Amniotic stem cell (primary cell): Measurements from ENCODE around the gene FHIT.

Source experiments
- DNase-seq: peaks from one replicate; lab custom pipeline; 2025; lab: John Stamatoyannopoulos, UW

The FHIT gene

DNA sequence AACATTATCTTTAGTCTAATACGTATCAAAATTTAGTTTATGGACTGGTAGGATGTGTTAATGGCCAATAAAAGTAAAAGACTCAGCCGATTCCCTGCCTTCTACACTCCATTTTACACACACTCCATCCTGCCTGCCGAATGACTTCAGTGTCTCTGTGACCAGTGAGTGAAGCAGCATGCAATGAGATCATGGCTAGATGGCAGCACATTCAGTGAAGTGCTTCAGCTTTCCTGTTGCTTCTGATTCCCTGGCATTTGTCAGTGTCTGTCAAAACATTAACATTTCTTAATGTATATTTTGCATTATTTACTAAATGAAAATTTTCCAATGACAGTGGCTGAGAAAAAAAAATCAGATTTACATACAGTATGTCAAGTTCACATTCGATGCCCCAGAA lies 412.0 kb downstream of the FHIT start:
- no peak for DNase-seq

DNA sequence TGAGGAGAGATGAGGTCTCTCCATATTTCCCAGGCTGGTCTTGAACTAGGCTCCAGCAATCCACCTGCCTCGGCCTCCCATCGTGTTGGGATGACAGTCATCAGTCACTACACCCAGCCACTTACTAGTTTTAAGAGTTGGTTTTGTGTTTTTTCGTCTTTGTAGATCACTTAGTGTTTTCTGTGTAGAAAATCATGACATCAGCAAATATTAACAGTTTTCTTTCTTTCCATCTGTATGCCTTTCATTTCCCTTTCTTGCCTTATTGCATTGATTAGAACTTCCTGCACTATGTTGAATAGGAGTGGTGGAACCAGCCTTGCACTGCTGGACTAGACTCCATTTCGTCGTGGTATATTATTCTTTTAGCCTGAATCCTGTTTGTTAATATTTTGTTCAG lies 415.5 kb downstream of the FHIT start:
- no peak for DNase-seq

DNA sequence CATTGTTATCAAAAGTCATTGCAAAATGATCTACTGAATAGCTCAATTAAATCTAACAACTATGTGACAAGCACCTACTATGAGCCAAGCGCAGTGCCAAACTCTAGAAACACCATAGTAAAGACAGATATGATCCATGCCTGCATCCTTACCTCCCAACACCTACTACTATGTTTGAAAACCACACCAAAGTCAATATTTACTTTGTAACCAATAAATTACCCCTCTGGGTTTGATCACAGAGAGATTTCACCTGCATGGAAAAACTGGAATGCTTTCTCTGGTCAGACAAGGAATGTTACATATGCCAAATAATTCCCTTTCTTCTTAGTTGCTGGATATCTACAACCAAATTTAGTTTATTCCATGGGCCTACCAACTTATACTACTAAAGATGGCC lies 422.2 kb downstream of the FHIT start:
- DNase-seq: no peak

DNA sequence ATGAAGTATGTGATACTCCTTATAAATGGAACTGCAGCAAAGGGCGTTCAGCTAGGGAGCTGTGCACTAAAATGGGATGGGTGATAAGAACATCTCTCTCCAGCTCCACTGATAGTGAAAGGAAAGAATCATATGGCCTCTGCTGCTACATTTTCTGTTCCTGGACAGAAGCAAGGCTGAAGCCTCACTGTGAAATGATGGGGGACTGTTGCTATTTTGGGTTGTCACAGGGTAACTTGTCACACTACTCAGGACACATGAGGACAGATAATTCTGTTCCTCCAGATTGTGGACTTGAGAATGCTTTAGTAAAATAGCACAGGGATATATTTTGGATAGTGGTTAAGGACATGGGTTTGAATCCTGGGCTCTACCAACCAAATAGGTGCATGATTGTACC lies 423.6 kb downstream of the FHIT start:
- DNase-seq: no peak

DNA sequence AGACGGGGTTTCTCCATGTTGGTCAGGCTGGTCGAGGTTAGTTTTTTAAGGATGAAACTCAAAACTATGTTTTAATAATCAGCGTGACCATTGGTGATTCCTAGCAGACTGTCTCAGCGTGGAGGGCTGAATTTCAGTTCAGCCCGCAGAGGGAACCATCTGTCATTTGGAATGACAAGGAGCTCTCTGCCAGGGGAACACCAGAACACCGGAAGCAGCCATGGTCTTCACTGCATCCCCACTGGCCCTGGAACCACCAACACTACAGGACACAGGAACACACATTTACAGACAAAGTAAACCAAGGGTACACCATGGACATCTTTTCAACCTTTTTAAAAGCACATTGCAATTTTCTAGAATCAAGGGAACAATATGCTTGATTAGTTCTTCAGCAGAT lies 424.7 kb downstream of the FHIT start:
- no peak for DNase-seq

DNA sequence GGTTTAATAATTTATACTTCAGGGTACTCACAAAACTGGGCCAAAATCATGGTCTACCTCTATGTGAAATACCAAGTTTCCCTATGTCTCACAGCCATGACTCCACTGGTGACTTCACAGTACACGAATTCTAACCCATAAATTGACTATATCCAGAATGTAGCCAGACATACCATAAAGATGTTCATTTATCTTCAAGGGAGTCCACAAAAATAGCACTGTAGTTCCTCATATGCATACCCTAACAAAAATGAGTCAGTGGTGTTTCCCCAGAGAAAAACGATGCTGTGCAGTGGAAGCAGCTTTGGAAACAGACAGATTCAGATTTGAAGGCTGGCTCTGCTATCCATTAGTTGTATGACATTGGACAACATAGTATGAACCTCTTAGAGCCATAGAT lies 438.8 kb downstream of the FHIT start:
- DNase-seq: no peak

DNA sequence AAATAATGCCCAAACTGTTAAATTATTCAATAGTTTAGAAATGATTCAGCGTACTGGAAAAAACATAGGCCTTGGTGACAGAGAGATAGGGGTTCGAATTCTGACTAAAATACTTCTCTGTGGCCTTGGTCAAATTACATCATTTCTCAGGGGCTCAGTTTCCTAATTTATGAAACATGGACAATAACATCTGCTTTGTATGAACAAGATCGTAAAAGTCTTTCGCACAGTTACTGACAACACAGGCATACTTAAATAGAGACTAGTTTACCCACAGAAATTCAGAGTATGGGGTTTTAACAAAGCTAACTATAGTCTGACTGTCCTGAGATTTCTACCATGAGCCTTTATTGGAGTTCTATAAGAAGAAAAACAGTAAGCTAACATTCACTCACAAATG lies 440.4 kb downstream of the FHIT start:
- no peak for DNase-seq

DNA sequence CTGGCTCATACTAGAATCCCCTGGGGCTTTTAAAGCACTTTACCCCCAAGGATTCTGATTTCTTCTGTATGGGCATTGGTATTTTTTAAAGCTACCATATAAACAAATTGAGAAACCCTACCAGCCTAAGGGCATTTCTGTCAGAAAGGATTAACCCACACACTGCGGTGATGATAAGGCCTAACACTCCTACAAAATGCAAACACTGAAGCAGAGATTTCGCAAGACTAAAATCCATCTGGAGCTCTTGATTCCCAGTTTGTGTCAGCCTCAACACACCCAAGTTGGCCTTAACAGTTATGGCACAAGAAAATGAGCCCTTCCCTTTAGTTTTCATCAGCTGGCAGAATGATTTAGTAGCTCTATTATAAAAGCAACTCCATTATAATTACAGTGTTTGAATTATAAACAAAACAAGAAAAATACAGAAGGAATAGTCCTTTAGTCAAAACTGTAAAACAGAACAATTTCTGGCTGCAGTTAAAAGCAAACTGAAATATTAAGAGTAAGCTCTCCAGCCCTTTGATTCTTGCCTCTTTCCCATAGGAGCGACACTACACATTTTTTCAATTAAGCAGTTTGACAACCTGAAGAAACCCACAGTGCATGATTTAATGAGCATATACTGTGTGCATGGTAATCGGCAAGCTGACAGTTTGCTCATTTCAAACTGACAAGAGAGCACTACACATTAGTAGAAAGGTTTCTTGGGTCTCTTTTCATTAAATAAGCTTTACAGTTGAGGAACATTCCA lies 441.2 kb downstream of the FHIT start:
- DNase-seq: no peak

DNA sequence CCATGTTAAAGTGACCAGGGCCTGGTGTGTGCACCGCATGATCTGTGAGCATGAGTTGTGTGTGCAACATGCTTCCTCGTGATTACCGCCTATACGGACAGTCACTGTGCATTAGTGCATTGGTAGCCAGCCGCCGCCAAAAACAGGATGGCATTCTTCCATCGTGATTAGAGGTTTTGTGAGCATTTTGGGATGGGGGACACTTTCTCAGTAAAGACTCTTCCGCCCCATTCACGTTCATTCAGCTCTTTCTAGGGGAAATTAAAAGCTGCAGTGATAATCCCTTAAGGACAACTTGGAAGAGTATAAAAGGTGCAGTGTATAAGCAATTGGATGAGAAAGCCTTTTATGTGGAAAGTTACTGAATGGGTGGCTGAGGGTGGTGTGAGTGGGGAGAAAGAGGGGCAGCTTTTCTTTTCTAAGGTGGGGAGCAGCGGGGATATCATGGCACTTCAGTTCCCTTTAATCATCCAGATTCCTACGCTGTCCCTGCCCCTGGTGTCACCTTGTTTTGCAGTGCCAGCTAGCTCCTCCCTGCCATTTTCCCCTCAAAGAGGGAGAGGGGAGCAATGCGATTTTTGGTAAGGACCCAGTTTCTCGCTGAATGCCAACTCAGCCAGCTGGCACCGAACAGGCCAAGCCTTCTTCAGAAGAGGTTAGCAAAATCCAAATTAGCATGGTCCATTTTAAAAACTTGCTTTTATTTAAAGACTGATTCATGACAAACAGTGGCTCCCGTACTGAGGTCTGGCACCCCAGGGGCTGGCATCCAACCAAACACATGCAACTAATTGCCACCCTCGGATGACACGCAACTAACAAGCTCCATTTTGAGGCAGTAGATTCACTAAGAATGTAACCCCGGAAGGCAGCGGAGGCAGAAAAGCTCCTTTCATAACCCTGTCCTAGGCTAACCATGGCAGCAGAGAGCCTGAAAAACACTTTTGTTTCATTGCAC lies 447.8 kb downstream of the FHIT start:
- no peak for DNase-seq

DNA sequence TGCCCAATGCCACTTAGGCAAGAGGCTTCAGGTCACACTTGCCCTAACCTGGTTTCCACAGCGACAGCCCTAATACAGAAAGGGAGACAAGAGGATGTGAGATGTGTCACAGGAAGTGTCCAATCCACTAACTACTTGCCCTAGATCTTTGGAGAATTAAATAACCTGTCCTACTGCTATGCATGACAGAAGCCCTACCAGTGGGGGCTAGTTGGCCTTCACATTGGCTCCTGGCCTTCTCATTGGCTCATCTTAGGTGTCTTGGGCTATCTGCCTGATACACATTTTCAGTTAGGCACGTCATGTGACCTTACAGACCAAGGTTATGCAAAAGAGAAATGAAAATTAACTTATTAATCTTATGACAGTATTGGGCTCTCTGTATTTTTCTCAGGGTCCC lies 449.9 kb downstream of the FHIT start:
- DNase-seq: no peak

DNA sequence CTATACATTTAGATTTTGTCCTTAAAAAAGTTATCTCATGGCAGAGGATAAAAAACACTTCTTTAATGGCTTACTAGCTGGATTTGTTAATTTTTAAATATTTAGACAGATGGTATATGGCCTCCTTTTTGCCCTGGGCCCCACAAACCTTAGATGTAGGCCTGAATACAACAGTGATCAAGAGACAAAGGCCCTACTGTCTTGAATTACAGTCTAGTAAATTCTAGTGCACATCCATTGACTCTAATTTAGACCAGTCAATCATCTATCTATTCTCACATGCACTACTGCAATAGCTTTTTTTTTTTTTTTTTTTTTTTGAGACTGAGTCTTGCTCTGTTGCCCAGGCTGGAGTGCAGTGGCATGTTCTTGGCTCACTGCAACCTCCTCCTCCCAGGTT lies 452.8 kb downstream of the FHIT start:
- no peak for DNase-seq

DNA sequence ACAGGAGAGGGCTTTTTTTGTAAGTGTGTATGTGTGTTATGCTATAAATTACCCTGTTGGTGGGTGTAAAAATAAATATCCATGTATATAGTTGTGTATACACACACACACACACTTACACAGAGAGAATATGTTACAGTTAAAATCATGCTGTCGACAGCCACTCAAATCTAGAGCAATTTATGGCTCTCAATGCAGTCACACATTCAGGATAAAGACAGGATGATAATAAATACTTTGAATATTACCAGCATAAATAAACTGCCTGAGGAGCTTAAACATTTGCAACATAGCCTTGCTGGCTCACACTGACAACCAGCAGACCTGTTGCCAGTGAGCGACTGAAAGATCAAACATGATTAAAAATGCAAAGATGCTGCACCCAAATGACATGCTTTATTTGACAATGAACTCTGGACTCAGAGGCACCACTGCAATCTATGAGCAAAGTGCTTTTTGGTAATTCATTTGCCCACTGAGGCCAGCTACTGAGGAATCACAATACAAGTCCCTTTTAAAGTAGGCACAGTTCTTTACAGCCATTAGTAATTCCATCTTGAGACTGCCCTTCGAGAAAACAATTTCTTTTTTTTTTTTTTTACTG lies 458.9 kb downstream of the FHIT start:
- DNase-seq: no peak

DNA sequence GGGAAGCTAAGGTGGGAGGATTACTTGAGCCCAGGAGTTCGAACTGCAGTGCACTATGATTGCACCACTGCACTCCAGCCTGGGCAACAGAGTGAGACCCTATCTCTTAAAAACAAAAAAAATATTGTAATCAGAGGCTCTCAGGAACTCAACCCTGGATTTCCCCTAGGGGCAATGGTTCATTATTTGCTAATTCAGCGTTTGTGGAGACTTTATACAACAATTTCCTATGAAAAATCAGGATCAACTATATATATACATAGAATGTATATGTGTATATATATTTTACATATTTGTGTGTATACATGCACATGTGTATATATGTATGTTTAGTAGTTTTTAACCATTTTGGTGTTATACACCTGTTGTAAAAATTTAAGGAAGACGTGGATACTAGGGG lies 463.1 kb downstream of the FHIT start:
- no peak for DNase-seq

DNA sequence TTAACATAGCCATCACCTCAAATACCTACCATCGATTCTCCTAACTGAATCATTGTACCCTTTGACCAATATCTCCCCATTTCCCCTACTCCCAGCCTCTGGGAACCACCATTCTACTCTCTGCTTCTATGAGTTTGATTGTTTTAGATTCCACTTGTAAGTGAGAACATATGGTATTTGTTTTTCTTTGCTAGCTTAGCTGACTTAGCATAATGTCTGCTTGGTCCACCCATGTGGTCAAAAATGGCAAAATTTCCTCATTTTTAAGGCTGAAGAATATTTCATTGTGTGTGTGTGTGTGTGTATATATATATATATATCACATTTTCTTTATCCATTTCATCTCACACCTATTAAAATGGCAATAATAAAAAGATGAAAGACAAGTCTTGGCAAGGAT lies 469.3 kb downstream of the FHIT start:
- no peak for DNase-seq

DNA sequence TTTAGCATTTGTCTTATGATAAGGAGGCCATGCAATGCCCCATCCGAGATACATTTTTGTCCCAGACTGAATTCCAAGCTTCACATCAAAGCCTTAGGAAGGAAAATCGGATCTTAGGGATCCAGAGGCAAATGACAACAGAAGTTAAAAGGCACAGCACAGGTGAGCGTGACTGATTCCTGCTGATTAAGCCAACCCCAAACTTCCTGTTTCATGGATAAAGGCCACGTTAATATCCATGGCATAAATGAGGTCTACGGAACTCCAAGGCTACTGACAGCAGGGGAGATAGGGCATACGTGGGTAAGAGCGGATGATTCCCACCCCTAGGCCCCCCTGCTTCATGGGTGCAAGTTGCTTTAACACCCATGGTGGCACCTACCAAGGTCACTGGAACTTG lies 471.6 kb downstream of the FHIT start:
- DNase-seq: no peak

DNA sequence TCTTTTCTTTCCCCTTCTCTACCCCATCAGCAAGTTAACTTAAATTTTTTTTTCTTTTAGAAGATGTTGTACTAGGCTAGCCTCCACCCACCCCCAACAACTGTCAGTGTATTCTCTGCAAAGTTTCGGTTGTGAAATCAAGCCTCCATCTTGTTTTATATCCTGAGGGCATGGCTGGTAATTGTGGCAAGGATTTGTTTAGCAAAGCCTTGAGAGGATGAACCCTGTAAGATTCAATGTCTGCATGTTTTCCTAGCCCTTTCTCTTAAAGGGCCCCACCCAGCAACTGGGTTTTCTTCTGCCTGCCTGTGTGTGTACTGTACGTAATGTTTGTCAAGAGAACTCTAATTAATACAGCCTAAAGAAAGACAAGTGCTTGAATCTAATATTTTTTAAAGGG lies 475.3 kb downstream of the FHIT start:
- no peak for DNase-seq

DNA sequence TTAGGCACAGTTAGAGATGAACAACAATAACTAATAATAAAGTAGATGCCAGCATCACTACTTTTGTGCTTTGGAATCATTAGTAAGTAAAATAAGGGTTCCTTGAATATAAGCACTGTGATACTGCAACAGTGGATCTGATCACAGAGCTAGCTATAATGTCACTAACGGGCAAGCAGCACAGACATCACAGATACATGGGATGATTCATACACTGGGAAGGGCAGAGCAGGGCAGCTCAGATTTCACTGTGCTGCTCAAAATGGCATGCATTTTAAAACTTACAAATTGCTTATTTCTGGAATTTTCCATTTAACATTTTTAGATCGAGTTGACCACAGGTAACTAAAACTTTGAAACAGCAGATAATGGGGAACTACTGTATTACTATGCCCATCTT lies 476.6 kb downstream of the FHIT start:
- DNase-seq: no peak

DNA sequence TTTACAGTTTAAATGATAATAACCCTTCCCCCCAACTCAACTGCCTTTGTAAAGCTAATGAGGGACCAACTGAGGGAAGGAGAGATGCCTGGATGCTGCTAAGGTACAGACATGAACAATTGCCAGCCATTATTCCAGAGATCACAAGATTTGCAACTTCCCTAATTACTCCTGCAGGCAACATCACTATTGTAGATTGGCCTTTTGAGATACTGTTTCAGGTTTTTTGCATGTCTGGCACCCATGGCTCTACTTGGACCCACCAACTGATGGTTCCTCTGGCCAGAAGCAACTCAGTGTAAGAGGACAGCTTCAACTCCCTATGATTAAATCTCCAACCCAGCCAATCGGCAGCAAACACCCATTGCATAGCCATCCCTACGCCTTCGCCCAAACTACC lies 478.7 kb downstream of the FHIT start:
- DNase-seq: no peak

DNA sequence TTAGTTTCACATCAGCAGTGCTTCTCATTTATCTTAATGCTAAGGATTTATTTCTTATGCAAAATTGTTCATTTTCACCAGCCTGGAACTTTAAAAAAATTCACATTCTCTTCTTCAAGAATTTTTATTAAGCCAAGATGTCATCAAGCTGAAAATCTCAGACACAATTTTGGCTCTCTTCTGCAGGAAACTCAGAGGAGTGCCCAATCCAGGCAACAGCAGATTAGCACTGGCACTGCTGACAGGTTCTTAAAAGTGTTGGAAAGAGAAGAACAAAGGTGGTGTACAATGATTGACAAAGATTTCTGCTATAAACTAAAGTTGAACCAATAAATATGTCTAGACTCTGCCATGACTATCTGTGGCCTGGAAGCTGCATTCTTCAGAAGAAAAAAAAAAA lies 479.5 kb downstream of the FHIT start:
- DNase-seq: no peak

DNA sequence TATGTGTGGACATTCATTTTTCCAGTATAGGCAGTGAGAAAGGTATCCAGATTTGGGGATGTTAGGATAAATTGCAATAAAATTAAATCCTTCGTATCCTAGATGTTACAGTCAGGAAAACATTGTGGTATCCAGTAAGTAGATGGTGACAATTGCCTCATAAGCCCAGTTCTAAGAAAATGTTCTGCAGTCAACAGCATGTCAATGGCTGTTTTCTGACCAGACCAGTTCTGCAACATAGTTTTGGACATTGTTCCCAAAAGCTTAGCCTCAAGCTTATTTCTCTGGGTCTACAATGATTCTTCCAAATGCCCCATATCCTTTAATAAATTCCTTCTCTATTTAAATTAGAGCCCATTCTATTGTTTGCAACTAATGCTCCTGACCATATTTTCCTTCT lies 480.7 kb downstream of the FHIT start:
- no peak for DNase-seq

DNA sequence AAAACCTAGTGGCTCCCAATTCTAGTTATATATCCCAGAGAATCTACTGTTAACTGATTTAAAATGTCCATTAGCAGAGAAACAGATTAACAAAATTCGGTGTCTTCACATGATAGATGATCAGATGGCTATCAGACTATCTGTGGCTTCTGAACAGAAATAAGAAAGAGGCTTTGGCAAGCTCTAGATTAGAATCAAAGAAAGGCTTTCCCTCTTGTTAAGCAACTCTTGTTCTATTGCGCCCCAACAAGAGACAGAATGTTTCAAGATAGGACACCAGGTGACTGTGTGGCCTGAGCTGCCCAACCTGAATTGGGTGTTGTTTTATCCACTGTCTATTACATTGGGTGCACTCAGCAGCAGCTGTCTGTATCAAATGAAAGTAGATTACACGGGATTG lies 483.7 kb downstream of the FHIT start:
- no peak for DNase-seq

DNA sequence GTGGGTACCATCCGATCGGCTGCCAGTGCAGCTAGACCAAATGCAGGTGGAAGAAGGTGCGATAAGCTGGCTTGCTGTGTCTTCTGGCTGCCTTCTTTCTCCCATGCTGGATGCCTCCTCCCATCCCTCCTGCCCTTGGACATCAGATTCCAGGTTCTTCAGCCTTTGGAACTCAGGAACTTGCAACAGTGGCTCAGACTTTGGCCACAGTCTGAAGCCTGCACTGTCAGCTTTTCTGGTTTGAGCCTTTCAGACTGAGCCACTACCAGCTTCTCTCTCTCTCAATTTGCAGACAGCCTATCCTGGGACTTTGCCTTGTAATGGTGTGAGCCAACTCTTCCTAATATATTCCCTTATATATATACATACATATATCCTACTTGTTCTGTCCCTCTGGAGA lies 485.5 kb downstream of the FHIT start:
- DNase-seq: no peak

DNA sequence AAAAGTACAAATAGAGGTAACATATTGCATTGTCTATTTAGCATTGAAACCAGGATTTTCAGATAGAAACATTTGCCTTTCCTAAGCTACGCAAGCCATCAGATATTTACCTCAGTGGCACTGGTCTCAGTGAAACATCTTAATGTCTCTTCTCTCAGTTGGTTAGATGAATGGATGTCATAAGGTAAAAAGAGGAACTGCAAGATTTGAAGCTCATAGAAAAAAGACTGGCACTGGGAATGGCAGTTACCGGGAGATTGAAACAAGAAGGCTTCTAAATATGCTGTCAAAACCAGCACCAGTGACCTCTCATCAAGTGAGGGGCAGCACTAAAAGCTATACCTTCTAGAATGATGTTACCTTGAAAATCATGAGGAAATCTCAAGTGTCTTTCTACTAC lies 486.4 kb downstream of the FHIT start:
- no peak for DNase-seq
